ENCODE measurements around the gene PHIP. TPM values are rescaled to one million over a fixed set of nuclear protein-coding genes. Genes with fewer than 3 reads are reported as not detected.

PHIP gene
- total RNA-seq, 1 donor from 2014 or later: 60.0 TPM

DNA sequence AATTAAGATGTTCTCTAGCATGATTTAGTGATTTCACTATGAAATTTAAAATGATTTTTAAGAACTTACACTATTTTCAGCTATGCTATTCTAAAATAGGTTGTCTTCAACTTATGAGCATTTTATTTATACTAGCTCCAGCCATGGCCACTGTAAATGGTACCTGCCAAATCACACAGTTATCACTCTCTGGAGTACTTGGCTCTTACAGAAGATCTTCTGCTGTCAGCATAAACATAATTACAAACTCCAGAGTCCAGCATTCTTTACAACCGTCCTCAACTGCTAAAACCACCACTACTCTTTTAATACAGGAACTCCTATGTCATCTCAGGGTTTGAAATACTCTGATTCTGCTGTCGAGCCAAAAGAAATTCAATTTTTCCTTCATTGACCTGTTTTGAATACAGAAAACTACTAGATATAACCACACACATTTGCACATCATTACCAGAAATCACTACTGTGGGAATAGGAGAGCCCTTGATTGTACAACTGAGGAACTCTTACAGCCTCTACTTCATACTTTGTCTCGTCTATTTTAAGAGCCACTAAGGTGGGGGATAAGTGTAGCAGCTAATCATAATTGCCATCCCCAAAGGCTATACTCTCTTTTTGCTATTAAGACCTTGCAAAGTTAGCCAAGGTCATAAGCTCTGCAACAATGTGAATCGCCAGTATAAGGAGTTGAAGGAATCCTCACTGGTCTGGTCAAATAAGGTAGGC is 93.7 kb downstream of the PHIP start:
- no peak for DNase-seq
- TF ChIP-seq, protein P1, sequence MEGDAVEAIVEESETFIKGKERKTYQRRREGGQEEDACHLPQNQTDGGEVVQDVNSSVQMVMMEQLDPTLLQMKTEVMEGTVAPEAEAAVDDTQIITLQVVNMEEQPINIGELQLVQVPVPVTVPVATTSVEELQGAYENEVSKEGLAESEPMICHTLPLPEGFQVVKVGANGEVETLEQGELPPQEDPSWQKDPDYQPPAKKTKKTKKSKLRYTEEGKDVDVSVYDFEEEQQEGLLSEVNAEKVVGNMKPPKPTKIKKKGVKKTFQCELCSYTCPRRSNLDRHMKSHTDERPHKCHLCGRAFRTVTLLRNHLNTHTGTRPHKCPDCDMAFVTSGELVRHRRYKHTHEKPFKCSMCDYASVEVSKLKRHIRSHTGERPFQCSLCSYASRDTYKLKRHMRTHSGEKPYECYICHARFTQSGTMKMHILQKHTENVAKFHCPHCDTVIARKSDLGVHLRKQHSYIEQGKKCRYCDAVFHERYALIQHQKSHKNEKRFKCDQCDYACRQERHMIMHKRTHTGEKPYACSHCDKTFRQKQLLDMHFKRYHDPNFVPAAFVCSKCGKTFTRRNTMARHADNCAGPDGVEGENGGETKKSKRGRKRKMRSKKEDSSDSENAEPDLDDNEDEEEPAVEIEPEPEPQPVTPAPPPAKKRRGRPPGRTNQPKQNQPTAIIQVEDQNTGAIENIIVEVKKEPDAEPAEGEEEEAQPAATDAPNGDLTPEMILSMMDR (IDR thresholded peaks at IDR 0.05; ENCODE audit: partially characterized antibody, unreplicated experiment): no peak
- H3K27ac Mint-ChIP-seq (ENCODE audit: unreplicated experiment): no peak overlapping the region

DNA sequence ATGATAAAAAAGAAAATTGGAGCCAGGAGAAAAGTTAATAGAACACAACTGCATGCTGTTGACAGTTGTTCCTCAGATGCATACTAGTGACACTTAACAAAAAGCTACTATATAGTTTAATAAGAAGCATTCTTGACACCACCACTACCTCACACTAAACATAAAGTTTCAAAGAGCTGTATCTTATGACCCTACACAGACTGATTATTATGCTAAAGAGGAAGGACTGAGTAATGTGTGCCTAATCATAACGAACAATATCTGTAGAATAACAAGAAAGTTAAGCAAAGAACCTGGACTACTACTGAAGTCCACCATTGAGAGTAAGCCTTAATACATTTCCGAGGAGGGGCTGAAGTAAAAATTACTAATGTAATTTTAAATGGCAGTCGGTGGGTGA is 110.9 kb downstream of the PHIP start:
- H3K4me3 Mint-ChIP-seq (ENCODE audit: unreplicated experiment): no peak overlapping the region
- H3K36me3 Mint-ChIP-seq (ENCODE audit: unreplicated experiment): peaks cover 7% of the 10 kb centered on the region
- H3K4me1 Mint-ChIP-seq (ENCODE audit: low read depth, unreplicated experiment): peaks cover 2% of the 10 kb centered on the region
- TF ChIP-seq, protein P1 (IDR thresholded peaks at IDR 0.05; ENCODE audit: partially characterized antibody, unreplicated experiment): no peak
- peaks cover 3% of the 10 kb centered on the region for H3K27me3 Mint-ChIP-seq (ENCODE audit: unreplicated experiment)
- no peak overlapping the region for H3K27ac Mint-ChIP-seq (ENCODE audit: unreplicated experiment)
- peaks cover 3% of the 10 kb centered on the region for H3K9me3 Mint-ChIP-seq (ENCODE audit: unreplicated experiment)
- no peak for DNase-seq

More for the DNA sequence above, 93.7 kb downstream of the PHIP start:
- Mint-ChIP-seq H3K27me3 (ENCODE audit: unreplicated experiment) (no peaks in the 10 kb centered on the region), H3K9me3 (ENCODE audit: unreplicated experiment) (no peaks in the 10 kb centered on the region), H3K4me3 (ENCODE audit: unreplicated experiment) (no peak overlapping the region), H3K4me1 (ENCODE audit: low read depth, unreplicated experiment) (peaks cover 7% of the 10 kb centered on the region), H3K36me3 (ENCODE audit: unreplicated experiment) (peaks cover 7% of the 10 kb centered on the region)

DNA sequence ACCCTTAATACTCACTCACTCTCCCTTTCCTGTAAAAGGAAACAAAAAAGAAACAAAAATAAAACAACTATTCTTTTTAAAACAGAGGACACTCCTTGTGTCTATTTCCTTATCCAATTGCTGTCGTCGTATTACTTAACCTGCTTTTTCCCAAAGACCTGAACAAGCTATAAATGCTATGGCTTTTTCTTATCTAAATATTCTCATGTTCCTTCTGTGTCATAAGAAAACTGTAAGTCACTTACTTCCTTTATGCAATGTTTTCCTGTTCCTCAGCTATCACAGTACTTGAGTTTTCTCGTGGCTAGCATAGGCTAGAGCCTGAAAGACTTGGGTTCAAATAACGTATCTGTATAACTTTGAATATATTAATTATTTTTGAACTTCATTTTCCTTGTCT is 111.5 kb downstream of the PHIP start:
- Mint-ChIP-seq H3K4me1 (ENCODE audit: low read depth, unreplicated experiment) (peaks cover 2% of the 10 kb centered on the region), H3K36me3 (ENCODE audit: unreplicated experiment) (peaks cover 7% of the 10 kb centered on the region), H3K9me3 (ENCODE audit: unreplicated experiment) (peaks cover 3% of the 10 kb centered on the region), H3K4me3 (ENCODE audit: unreplicated experiment) (no peak overlapping the region), H3K27ac (ENCODE audit: unreplicated experiment) (no peak overlapping the region), H3K27me3 (ENCODE audit: unreplicated experiment) (peaks cover 3% of the 10 kb centered on the region)
- DNase-seq: no peak
- TF ChIP-seq, protein P1 (IDR thresholded peaks at IDR 0.05; ENCODE audit: partially characterized antibody, unreplicated experiment): no peak

DNA sequence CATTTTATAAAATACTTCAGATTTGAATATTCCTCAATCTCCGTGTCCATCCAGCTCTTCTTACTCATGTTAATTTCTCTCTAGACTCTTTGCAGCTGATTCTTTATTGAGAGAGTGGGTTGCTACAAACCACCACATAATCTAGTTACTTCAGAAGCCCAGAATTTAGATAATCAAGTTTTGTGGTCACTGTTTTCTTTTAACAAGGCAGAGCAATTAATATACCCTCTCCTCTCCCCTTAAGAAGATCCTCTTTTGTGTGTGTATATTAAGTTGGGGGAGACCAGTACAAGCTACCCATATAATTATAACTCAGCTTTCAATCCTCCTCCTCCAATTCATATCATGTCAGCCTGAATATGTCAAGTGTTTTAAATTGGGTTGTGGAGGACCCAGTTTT is 115.6 kb downstream of the PHIP start:
- TF ChIP-seq, protein P1 (IDR thresholded peaks at IDR 0.05; ENCODE audit: partially characterized antibody, unreplicated experiment): no peak
- H3K4me1 Mint-ChIP-seq (ENCODE audit: low read depth, unreplicated experiment): no peaks in the 10 kb centered on the region
- no peaks in the 10 kb centered on the region for H3K27me3 Mint-ChIP-seq (ENCODE audit: unreplicated experiment)
- H3K36me3 Mint-ChIP-seq (ENCODE audit: unreplicated experiment): no peaks in the 10 kb centered on the region
- H3K27ac Mint-ChIP-seq (ENCODE audit: unreplicated experiment): no peak overlapping the region
- no peak for DNase-seq
- H3K4me3 Mint-ChIP-seq (ENCODE audit: unreplicated experiment): no peak overlapping the region
- H3K9me3 Mint-ChIP-seq (ENCODE audit: unreplicated experiment): peaks cover 1% of the 10 kb centered on the region

DNA sequence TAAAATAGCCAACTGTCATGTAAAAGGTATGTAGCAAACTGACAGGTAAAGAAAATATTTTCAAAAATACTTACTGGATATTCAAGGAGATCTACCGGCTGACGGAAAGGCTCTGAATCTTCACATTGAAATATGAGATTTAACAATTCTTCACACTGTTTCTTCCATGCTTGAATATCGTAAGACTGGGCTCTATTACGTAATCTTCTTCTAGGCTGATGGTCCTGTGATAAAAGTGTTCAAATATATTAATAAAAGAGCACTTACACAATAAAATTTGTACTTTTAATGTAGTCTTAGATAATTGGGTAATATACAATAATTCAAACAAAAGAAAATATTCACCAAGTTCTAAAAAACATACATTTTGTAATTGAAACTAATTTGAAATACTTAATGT is 123.3 kb downstream of the PHIP start:
- Mint-ChIP-seq H3K36me3 (ENCODE audit: unreplicated experiment) (peaks cover 28% of the 10 kb centered on the region), H3K4me1 (ENCODE audit: low read depth, unreplicated experiment) (no peaks in the 10 kb centered on the region), H3K9me3 (ENCODE audit: unreplicated experiment) (peaks cover 8% of the 10 kb centered on the region), H3K4me3 (ENCODE audit: unreplicated experiment) (no peak overlapping the region), H3K27ac (ENCODE audit: unreplicated experiment) (no peak overlapping the region), H3K27me3 (ENCODE audit: unreplicated experiment) (no peaks in the 10 kb centered on the region)
- TF ChIP-seq, protein P1 (IDR thresholded peaks at IDR 0.05; ENCODE audit: partially characterized antibody, unreplicated experiment): no peak
- no peak for DNase-seq

All from glutamatergic neuron (in vitro differentiated cells).